Measurements from ENCODE around the gene PDE3A. TPM values are rescaled to one million over a fixed set of nuclear protein-coding genes. Genes with fewer than 3 reads are reported as not detected.

Gene PDE3A
- total and polyA plus RNA-seq, 2 donors = 1.1 to 2.2 TPM

GRCh38 chr12:20497707-20498106 is 129.4 kb downstream of the PDE3A start:
- Histone ChIP-seq H3K27me3 (ENCODE audit: control insufficient read depth in 2 of 2, insufficient read depth in 1 of 2, low read length in 1 of 2) (no peaks in the 10 kb centered on the region), H3K27ac (ENCODE audit: low read depth in 1 of 2, low read length in 1 of 2) (no peak overlapping the region), H3K9me3 (ENCODE audit: control insufficient read depth in 2 of 2, insufficient read depth in 1 of 2, low read length in 1 of 2) (no peaks in the 10 kb centered on the region), H3K4me3 (ENCODE audit: low read length in 2 of 2) (no peak overlapping the region), H3K4me1 (ENCODE audit: control insufficient read depth in 2 of 2, insufficient read depth in 2 of 2, low read length in 2 of 2) (no peaks in the 10 kb centered on the region), H3K36me3 (ENCODE audit: control insufficient read depth in 2 of 2, insufficient read depth in 2 of 2, low read length in 1 of 2) (no peaks in the 10 kb centered on the region)
- 84% methylated on average over 3 of the region's 3 CpGs for WGBS
- DNase-seq (ENCODE audit: low read depth in 6 of 9, low spot score in 9 of 9) = no peak

- Histone ChIP-seq H3K27ac (ENCODE audit: low read depth in 1 of 2, low read length in 1 of 2) (no peak overlapping the region), H3K9me3 (ENCODE audit: control insufficient read depth in 2 of 2, insufficient read depth in 1 of 2, low read length in 1 of 2) (no peaks in the 10 kb centered on the region), H3K4me1 (ENCODE audit: control insufficient read depth in 2 of 2, insufficient read depth in 2 of 2, low read length in 2 of 2) (no peaks in the 10 kb centered on the region), H3K4me3 (ENCODE audit: low read length in 2 of 2) (no peak overlapping the region), H3K36me3 (ENCODE audit: control insufficient read depth in 2 of 2, insufficient read depth in 2 of 2, low read length in 1 of 2) (no peaks in the 10 kb centered on the region), H3K27me3 (ENCODE audit: control insufficient read depth in 2 of 2, insufficient read depth in 1 of 2, low read length in 1 of 2) (no peaks in the 10 kb centered on the region)
- no peak for DNase-seq (ENCODE audit: low read depth in 6 of 9, low spot score in 9 of 9)
- 97% methylated on average over 2 of the region's 2 CpGs for WGBS
Measured at GRCh38 chr12:20501958-20502357, 133.6 kb downstream of the PDE3A start.

- 91% methylated on average over 1 of the region's 1 CpG for WGBS
- no peaks in the 10 kb centered on the region for H3K9me3 ChIP-seq (ENCODE audit: control insufficient read depth in 2 of 2, insufficient read depth in 1 of 2, low read length in 1 of 2)
- no peak for DNase-seq (ENCODE audit: low read depth in 6 of 9, low spot score in 9 of 9)
Measured at GRCh38 chr12:20503858-20504257, 135.5 kb downstream of the PDE3A start.

GRCh38 chr12:20505056-20505455 is 136.7 kb downstream of the PDE3A start:
- H3K27ac ChIP-seq (ENCODE audit: low read depth in 1 of 2, low read length in 1 of 2) = no peak overlapping the region
- no peaks in the 10 kb centered on the region for H3K36me3 ChIP-seq (ENCODE audit: control insufficient read depth in 2 of 2, insufficient read depth in 2 of 2, low read length in 1 of 2)
- DNase-seq (ENCODE audit: low read depth in 6 of 9, low spot score in 9 of 9) = no peak
- no peak overlapping the region for H3K4me3 ChIP-seq (ENCODE audit: low read length in 2 of 2)
- no peaks in the 10 kb centered on the region for H3K27me3 ChIP-seq (ENCODE audit: control insufficient read depth in 2 of 2, insufficient read depth in 1 of 2, low read length in 1 of 2)
- no peaks in the 10 kb centered on the region for H3K9me3 ChIP-seq (ENCODE audit: control insufficient read depth in 2 of 2, insufficient read depth in 1 of 2, low read length in 1 of 2)
- H3K4me1 ChIP-seq (ENCODE audit: control insufficient read depth in 2 of 2, insufficient read depth in 2 of 2, low read length in 2 of 2) = no peaks in the 10 kb centered on the region

More at GRCh38 chr12:20503858-20504257, 135.5 kb downstream of the PDE3A start:
- Histone ChIP-seq H3K4me1 (ENCODE audit: control insufficient read depth in 2 of 2, insufficient read depth in 2 of 2, low read length in 2 of 2) (no peaks in the 10 kb centered on the region), H3K27me3 (ENCODE audit: control insufficient read depth in 2 of 2, insufficient read depth in 1 of 2, low read length in 1 of 2) (no peaks in the 10 kb centered on the region), H3K36me3 (ENCODE audit: control insufficient read depth in 2 of 2, insufficient read depth in 2 of 2, low read length in 1 of 2) (no peaks in the 10 kb centered on the region), H3K27ac (ENCODE audit: low read depth in 1 of 2, low read length in 1 of 2) (no peak overlapping the region), H3K4me3 (ENCODE audit: low read length in 2 of 2) (no peak overlapping the region)

- WGBS = 65% methylated on average over 3 of the region's 3 CpGs
Measured at GRCh38 chr12:20507056-20507455, 138.7 kb downstream of the PDE3A start.

GRCh38 chr12:20507711-20508110 is 139.4 kb downstream of the PDE3A start:
- no peak overlapping the region for H3K27ac ChIP-seq (ENCODE audit: low read depth in 1 of 2, low read length in 1 of 2)
- WGBS = 87% methylated on average over 4 of the region's 4 CpGs

More at GRCh38 chr12:20507056-20507455, 138.7 kb downstream of the PDE3A start:
- Histone ChIP-seq H3K27ac (ENCODE audit: low read depth in 1 of 2, low read length in 1 of 2) (no peak overlapping the region), H3K4me3 (ENCODE audit: low read length in 2 of 2) (no peak overlapping the region), H3K9me3 (ENCODE audit: control insufficient read depth in 2 of 2, insufficient read depth in 1 of 2, low read length in 1 of 2) (no peaks in the 10 kb centered on the region), H3K4me1 (ENCODE audit: control insufficient read depth in 2 of 2, insufficient read depth in 2 of 2, low read length in 2 of 2) (no peaks in the 10 kb centered on the region), H3K36me3 (ENCODE audit: control insufficient read depth in 2 of 2, insufficient read depth in 2 of 2, low read length in 1 of 2) (no peaks in the 10 kb centered on the region), H3K27me3 (ENCODE audit: control insufficient read depth in 2 of 2, insufficient read depth in 1 of 2, low read length in 1 of 2) (no peaks in the 10 kb centered on the region)
- DNase-seq (ENCODE audit: low read depth in 6 of 9, low spot score in 9 of 9) = no peak

GRCh38 chr12:20508359-20508758 is 140.0 kb downstream of the PDE3A start:
- H3K27ac ChIP-seq (ENCODE audit: low read depth in 1 of 2, low read length in 1 of 2) = no peak overlapping the region
- no peaks in the 10 kb centered on the region for H3K27me3 ChIP-seq (ENCODE audit: control insufficient read depth in 2 of 2, insufficient read depth in 1 of 2, low read length in 1 of 2)
- no peaks in the 10 kb centered on the region for H3K9me3 ChIP-seq (ENCODE audit: control insufficient read depth in 2 of 2, insufficient read depth in 1 of 2, low read length in 1 of 2)
- no peaks in the 10 kb centered on the region for H3K4me1 ChIP-seq (ENCODE audit: control insufficient read depth in 2 of 2, insufficient read depth in 2 of 2, low read length in 2 of 2)
- no peak overlapping the region for H3K4me3 ChIP-seq (ENCODE audit: low read length in 2 of 2)
- DNase-seq (ENCODE audit: low read depth in 6 of 9, low spot score in 9 of 9) = no peak
- H3K36me3 ChIP-seq (ENCODE audit: control insufficient read depth in 2 of 2, insufficient read depth in 2 of 2, low read length in 1 of 2) = no peaks in the 10 kb centered on the region
- WGBS = 97% methylated on average over 4 of the region's 4 CpGs

More at GRCh38 chr12:20507711-20508110, 139.4 kb downstream of the PDE3A start:
- no peak overlapping the region for H3K4me3 ChIP-seq (ENCODE audit: low read length in 2 of 2)
- H3K27me3 ChIP-seq (ENCODE audit: control insufficient read depth in 2 of 2, insufficient read depth in 1 of 2, low read length in 1 of 2) = no peaks in the 10 kb centered on the region
- H3K36me3 ChIP-seq (ENCODE audit: control insufficient read depth in 2 of 2, insufficient read depth in 2 of 2, low read length in 1 of 2) = no peaks in the 10 kb centered on the region
- H3K4me1 ChIP-seq (ENCODE audit: control insufficient read depth in 2 of 2, insufficient read depth in 2 of 2, low read length in 2 of 2) = no peaks in the 10 kb centered on the region
- DNase-seq (ENCODE audit: low read depth in 6 of 9, low spot score in 9 of 9) = no peak
- H3K9me3 ChIP-seq (ENCODE audit: control insufficient read depth in 2 of 2, insufficient read depth in 1 of 2, low read length in 1 of 2) = no peaks in the 10 kb centered on the region

GRCh38 chr12:20508962-20509361 is 140.6 kb downstream of the PDE3A start:
- 96% methylated on average over 5 of the region's 5 CpGs for WGBS
- H3K27ac ChIP-seq (ENCODE audit: low read depth in 1 of 2, low read length in 1 of 2) = no peak overlapping the region
- no peaks in the 10 kb centered on the region for H3K4me1 ChIP-seq (ENCODE audit: control insufficient read depth in 2 of 2, insufficient read depth in 2 of 2, low read length in 2 of 2)
- H3K36me3 ChIP-seq (ENCODE audit: control insufficient read depth in 2 of 2, insufficient read depth in 2 of 2, low read length in 1 of 2) = no peaks in the 10 kb centered on the region
- H3K9me3 ChIP-seq (ENCODE audit: control insufficient read depth in 2 of 2, insufficient read depth in 1 of 2, low read length in 1 of 2) = no peaks in the 10 kb centered on the region
- no peak overlapping the region for H3K4me3 ChIP-seq (ENCODE audit: low read length in 2 of 2)
- DNase-seq (ENCODE audit: low read depth in 6 of 9, low spot score in 9 of 9) = no peak
- H3K27me3 ChIP-seq (ENCODE audit: control insufficient read depth in 2 of 2, insufficient read depth in 1 of 2, low read length in 1 of 2) = no peaks in the 10 kb centered on the region

- H3K9me3 ChIP-seq (ENCODE audit: control insufficient read depth in 2 of 2, insufficient read depth in 1 of 2, low read length in 1 of 2) = no peaks in the 10 kb centered on the region
- H3K4me3 ChIP-seq (ENCODE audit: low read length in 2 of 2) = no peak overlapping the region
- H3K27me3 ChIP-seq (ENCODE audit: control insufficient read depth in 2 of 2, insufficient read depth in 1 of 2, low read length in 1 of 2) = no peaks in the 10 kb centered on the region
- H3K36me3 ChIP-seq (ENCODE audit: control insufficient read depth in 2 of 2, insufficient read depth in 2 of 2, low read length in 1 of 2) = no peaks in the 10 kb centered on the region
- WGBS = 93% methylated on average over 1 of the region's 1 CpG
- no peaks in the 10 kb centered on the region for H3K4me1 ChIP-seq (ENCODE audit: control insufficient read depth in 2 of 2, insufficient read depth in 2 of 2, low read length in 2 of 2)
- no peak for DNase-seq (ENCODE audit: low read depth in 6 of 9, low spot score in 9 of 9)
- no peak overlapping the region for H3K27ac ChIP-seq (ENCODE audit: low read depth in 1 of 2, low read length in 1 of 2)
Measured at GRCh38 chr12:20510811-20511210, 142.5 kb downstream of the PDE3A start.

- no peak overlapping the region for H3K27ac ChIP-seq (ENCODE audit: low read depth in 1 of 2, low read length in 1 of 2)
- no peak overlapping the region for H3K4me3 ChIP-seq (ENCODE audit: low read length in 2 of 2)
- no peaks in the 10 kb centered on the region for H3K27me3 ChIP-seq (ENCODE audit: control insufficient read depth in 2 of 2, insufficient read depth in 1 of 2, low read length in 1 of 2)
- WGBS = 94% methylated on average over 3 of the region's 3 CpGs
- H3K36me3 ChIP-seq (ENCODE audit: control insufficient read depth in 2 of 2, insufficient read depth in 2 of 2, low read length in 1 of 2) = no peaks in the 10 kb centered on the region
- no peaks in the 10 kb centered on the region for H3K4me1 ChIP-seq (ENCODE audit: control insufficient read depth in 2 of 2, insufficient read depth in 2 of 2, low read length in 2 of 2)
- no peaks in the 10 kb centered on the region for H3K9me3 ChIP-seq (ENCODE audit: control insufficient read depth in 2 of 2, insufficient read depth in 1 of 2, low read length in 1 of 2)
- DNase-seq (ENCODE audit: low read depth in 6 of 9, low spot score in 9 of 9) = no peak
Measured at GRCh38 chr12:20513189-20513588, 144.9 kb downstream of the PDE3A start.

All from thymus (tissue), 11 donors.